Erythroblast (primary cell): Measurements from ENCODE around the gene MXI1.

Experiments
- GATA1 ChIP-seq: IDR thresholded peaks from 2 replicates; pipeline ENCODE4 v1.6.1; 2011; ENCODE audit warnings: low read depth, mild to moderate bottlenecking, control low read depth, low read length, moderate library complexity
- POLR2A ChIP-seq: IDR thresholded peaks from 2 replicates; pipeline ENCODE4 v1.6.1; 2011; ENCODE audit warnings: mild to moderate bottlenecking, low read length

GRCh38 chr10:110192552-110192951 lies 14.9 kb upstream of the MXI1 start:
- no peak for TF ChIP-seq POLR2A
- TF ChIP-seq GATA1: no peak
